ENCODE measurements around the gene LSMEM2. TPM values are rescaled to one million over a fixed set of nuclear protein-coding genes. Genes with fewer than 3 reads are reported as not detected.
A peak's percentile ranks its signal among the peaks of the same experiment; 100 is the strongest.

Gene LSMEM2
- total RNA-seq, 1 experiment from 2014 or later, result 0.57 TPM

- peak; percentile 88 for DNase-seq (ENCODE audit: low spot score)
- ChIA-PET CTCF (interaction anchor here (0.6 to 12.5 kb wide), 25 partner anchors 10 to 317 kb away, joined by 3 to 145 read pairs (median 7); partner anchors contain the start of genes GNAI2, GNAT1, HYAL1 and HYAL2), POLR2A (interaction anchor here (0.8 to 1.3 kb wide), 4 partner anchors 18 to 58 kb away, joined by 3 read pairs; partner anchors contain the start of genes IFRD2 and TUSC2)
- no peaks in the 10 kb centered on the region for H3K36me3 Mint-ChIP-seq
- TF ChIP-seq CTCF (IDR thresholded peaks at IDR 0.05) (peak; percentile 72), PRRX2 (CRISPR knock-in tag; IDR thresholded peaks at IDR 0.05) (no peak)
- H3K9me3 Mint-ChIP-seq, result no peaks in the 10 kb centered on the region
- H3K27me3 Mint-ChIP-seq (ENCODE audit: low read depth), result peaks cover 64% of the 10 kb centered on the region
- H3K4me1 Mint-ChIP-seq, result peaks cover 27% of the 10 kb centered on the region
- H3K27ac Mint-ChIP-seq, result peak overlapping the region; percentile 42; the same call in 1 of the 2 replicates
- H3K4me3 Mint-ChIP-seq, result peak overlapping the region; percentile 80
- ATAC-seq, result peak; percentile 43
These were observed 4.3 kb upstream of the LSMEM2 start for GRCh38 chr3:50274371-50275104.

GRCh38 chr3:50275141-50275995 lies 3.5 kb upstream of the LSMEM2 start:
- CTCF ChIA-PET, result interaction anchor here (0.6 to 12.5 kb wide), 28 partner anchors 9 to 317 kb away, joined by 3 to 145 read pairs (median 6); partner anchors contain the start of genes GNAI2, GNAT1, HYAL1 and HYAL2
- POLR2A ChIA-PET, result interaction anchor here (0.8 to 1.5 kb wide), 5 partner anchors 15 to 58 kb away, joined by 3 to 5 read pairs (median 3); partner anchors contain the start of genes IFRD2 and TUSC2
- no peaks in the 10 kb centered on the region for H3K36me3 Mint-ChIP-seq
- ATAC-seq, result peak; percentile 19
- H3K4me1 Mint-ChIP-seq, result peaks cover 27% of the 10 kb centered on the region
- TF ChIP-seq SP1 (CRISPR knock-in tag; conservative IDR thresholded peaks at IDR 0.05) (peak; percentile 62), E2F5 (CRISPR knock-in tag; IDR thresholded peaks at IDR 0.05) (peak; percentile 52; the same call in 1 of the 2 replicates), MAX (CRISPR knock-in tag; IDR thresholded peaks at IDR 0.05) (peak; percentile 78), ZBTB43 (CRISPR knock-in tag; IDR thresholded peaks at IDR 0.05) (peak; percentile 38; the same call in 1 of the 2 replicates), PRDM15 (CRISPR knock-in tag; IDR thresholded peaks at IDR 0.05) (peak; percentile 30; the same call in 1 of the 2 replicates), OVOL2 (CRISPR knock-in tag; IDR thresholded peaks at IDR 0.05; ENCODE audit: borderline replicate concordance) (no peak), ZNF121 (CRISPR knock-in tag; IDR thresholded peaks at IDR 0.05) (peak; percentile 38; the same call in 1 of the 2 replicates), ETV6 (CRISPR knock-in tag; IDR thresholded peaks at IDR 0.05) (peak; percentile 52; the same call in 1 of the 2 replicates), JAZF1 (CRISPR knock-in tag; IDR thresholded peaks at IDR 0.05) (no peak), USF2 (CRISPR knock-in tag; IDR thresholded peaks at IDR 0.05) (peak; percentile 52), FOXP1 (CRISPR knock-in tag; IDR thresholded peaks at IDR 0.05; ENCODE audit: borderline replicate concordance) (peak; percentile 20; the same call in 1 of the 2 replicates), ZBTB21 (CRISPR knock-in tag; IDR thresholded peaks at IDR 0.05; ENCODE audit: borderline replicate concordance) (0 out of 2 replicates have a peak, but pooled peaks have one; percentile 18), ZNF263 (CRISPR knock-in tag; IDR thresholded peaks at IDR 0.05; ENCODE audit: low read depth) (no peak), FOXK1 (CRISPR knock-in tag; IDR thresholded peaks at IDR 0.05) (0 out of 2 replicates have a peak, but pooled peaks have one; percentile 24)
- H3K9me3 Mint-ChIP-seq, result no peaks in the 10 kb centered on the region
- DNase-seq (ENCODE audit: low spot score), result peak; percentile 70
- H3K27me3 Mint-ChIP-seq (ENCODE audit: low read depth), result peaks cover 64% of the 10 kb centered on the region
- H3K27ac Mint-ChIP-seq, result no peak overlapping the region
- H3K4me3 Mint-ChIP-seq, result peak overlapping the region; percentile 80

All from WTC11 (cell line).